Measurements from ENCODE around the gene PTP4A1. TPM values are rescaled to one million over a fixed set of nuclear protein-coding genes. Genes with fewer than 3 reads are reported as not detected.

Gene PTP4A1
- total RNA-seq, 4 donors from 2014 or later: 31.4 to 100 (median 67.9) TPM

DNA sequence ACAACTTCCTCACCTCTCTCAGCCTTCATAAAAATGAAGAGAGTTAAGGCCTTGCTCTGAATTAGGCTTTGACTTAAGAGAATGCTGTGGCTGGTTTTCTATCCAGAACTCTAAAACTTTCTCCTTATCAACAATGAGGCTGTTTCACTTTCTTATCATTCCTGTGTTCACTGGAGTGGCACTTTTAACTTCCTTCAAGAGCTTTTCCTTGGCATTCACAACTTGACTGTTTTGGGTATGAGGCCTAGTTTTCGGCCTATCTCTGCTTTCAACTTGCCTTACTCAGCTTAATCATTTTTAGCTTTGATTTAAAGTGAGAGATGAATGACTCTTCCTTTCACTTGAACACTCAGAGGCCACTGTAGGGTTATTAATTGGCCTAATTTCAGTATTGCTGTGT is 4.3 kb upstream of the PTP4A1 start:
- Histone ChIP-seq H3K27ac (no peak overlapping the region), H3K9me3 (no peaks in the 10 kb centered on the region), H3K4me3 (no peak overlapping the region), H3K27me3 (no peaks in the 10 kb centered on the region), H3K4me1 (peaks cover 6 to 38% (median 15%) of the 10 kb centered on the region in 4 donors), H3K36me3 (no peaks in the 10 kb centered on the region)
- no peak for TF ChIP-seq EP300 (IDR thresholded peaks at IDR 0.05; ENCODE audit: low read depth)
- no peak for TF ChIP-seq CTCF (IDR thresholded peaks at IDR 0.05)
- TF ChIP-seq POLR2AphosphoS5 (IDR thresholded peaks at IDR 0.05): no peak
- TF ChIP-seq POLR2A (IDR thresholded peaks at IDR 0.05): no peak
- intact Hi-C loops (cut with DNase I; ENCODE audit: low total_unique reads): no loop called here
- no peak for DNase-seq
- WGBS, 2 donors (ENCODE audit: low coverage in 1 of 2): 81 to 100% methylated on average over 1 of the region's 1 CpG
- in situ Hi-C loops (cut with MboI; ENCODE audit: low pct_ligation_motif_present in 1 of 4, low pct_unique_long_range_greater_than_20kb in 1 of 4, low sequenced_read_pairs in 3 of 4): no loop called here

- Histone ChIP-seq H3K4me1 (peaks cover 12 to 48% (median 24%) of the 10 kb centered on the region in 4 donors), H3K9me3 (no peaks in the 10 kb centered on the region), H3K4me3 (peak overlapping the region; percentile 27 to 93 (median 86)), H3K27ac (peak overlapping the region; percentile 99 to 100 (median 100)), H3K27me3 (no peaks in the 10 kb centered on the region), H3K36me3 (peaks cover 0 to 2% (median 0%) of the 10 kb centered on the region in 4 donors)
- in situ Hi-C loops (cut with MboI; ENCODE audit: low pct_ligation_motif_present in 1 of 4, low pct_unique_long_range_greater_than_20kb in 1 of 4, low sequenced_read_pairs in 3 of 4) (no loop called here), intact Hi-C loops (cut with DNase I; ENCODE audit: low total_unique reads) (loop anchor here (5.0 kb wide), 1 partner anchor 219 kb away; no protein-coding TSS in a partner anchor)
- 18 to 22% methylated on average over 19 to 20 of the region's 20 CpGs for WGBS, 2 donors (ENCODE audit: low coverage in 1 of 2)
- peak; percentile 70 for DNase-seq
- peak in 1 of 5 experiments; percentile 12 for TF ChIP-seq CTCF (IDR thresholded peaks at IDR 0.05)
- no peak for TF ChIP-seq POLR2A (IDR thresholded peaks at IDR 0.05)
Observed at GRCh38 chr6:63571361-63572043, 778 bp upstream of the PTP4A1 start.

DNA sequence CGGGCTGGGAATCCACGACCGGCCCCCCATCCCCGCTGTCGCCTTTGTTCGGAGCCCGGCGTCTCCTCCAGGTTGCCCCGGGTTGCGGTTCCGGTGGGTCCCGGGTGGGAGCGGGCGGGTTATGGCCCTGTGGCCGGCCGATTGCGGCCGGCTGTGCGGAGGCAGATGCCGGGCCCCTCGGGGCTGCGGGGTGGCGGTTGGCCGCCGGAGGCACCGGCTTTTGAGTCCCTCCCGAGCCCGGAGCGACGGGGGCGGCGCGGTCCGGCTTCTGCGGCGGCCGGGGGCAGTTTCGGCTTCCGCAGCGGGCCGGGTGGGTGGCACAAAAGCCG is 431 bp downstream of the PTP4A1 start:
- peak overlapping the region; percentile 86 to 98 (median 90) for H3K4me3 ChIP-seq
- TF ChIP-seq CTCF (IDR thresholded peaks at IDR 0.05) (no peak), POLR2A (IDR thresholded peaks at IDR 0.05) (no peak)
- no peak for DNase-seq
- intact Hi-C loops (cut with DNase I; ENCODE audit: low total_unique reads) (loop anchor here (5.0 kb wide), 1 partner anchor 220 kb away; no protein-coding TSS in a partner anchor), in situ Hi-C loops (cut with MboI; ENCODE audit: low pct_ligation_motif_present in 1 of 4, low pct_unique_long_range_greater_than_20kb in 1 of 4, low sequenced_read_pairs in 3 of 4) (no loop called here)
- peaks cover 12 to 55% (median 24%) of the 10 kb centered on the region in 4 donors for H3K4me1 ChIP-seq
- no peaks in the 10 kb centered on the region for H3K27me3 ChIP-seq
- 1% methylated on average over 26 of the region's 42 CpGs; no CpG with 5 or more reads in 1 of the 2 donors for WGBS, 2 donors (ENCODE audit: low coverage in 1 of 2)
- peak overlapping the region; percentile 99 to 100 (median 100) for H3K27ac ChIP-seq
- peaks cover 0 to 14% (median 4%) of the 10 kb centered on the region in 4 donors for H3K36me3 ChIP-seq
- no peaks in the 10 kb centered on the region for H3K9me3 ChIP-seq

DNA sequence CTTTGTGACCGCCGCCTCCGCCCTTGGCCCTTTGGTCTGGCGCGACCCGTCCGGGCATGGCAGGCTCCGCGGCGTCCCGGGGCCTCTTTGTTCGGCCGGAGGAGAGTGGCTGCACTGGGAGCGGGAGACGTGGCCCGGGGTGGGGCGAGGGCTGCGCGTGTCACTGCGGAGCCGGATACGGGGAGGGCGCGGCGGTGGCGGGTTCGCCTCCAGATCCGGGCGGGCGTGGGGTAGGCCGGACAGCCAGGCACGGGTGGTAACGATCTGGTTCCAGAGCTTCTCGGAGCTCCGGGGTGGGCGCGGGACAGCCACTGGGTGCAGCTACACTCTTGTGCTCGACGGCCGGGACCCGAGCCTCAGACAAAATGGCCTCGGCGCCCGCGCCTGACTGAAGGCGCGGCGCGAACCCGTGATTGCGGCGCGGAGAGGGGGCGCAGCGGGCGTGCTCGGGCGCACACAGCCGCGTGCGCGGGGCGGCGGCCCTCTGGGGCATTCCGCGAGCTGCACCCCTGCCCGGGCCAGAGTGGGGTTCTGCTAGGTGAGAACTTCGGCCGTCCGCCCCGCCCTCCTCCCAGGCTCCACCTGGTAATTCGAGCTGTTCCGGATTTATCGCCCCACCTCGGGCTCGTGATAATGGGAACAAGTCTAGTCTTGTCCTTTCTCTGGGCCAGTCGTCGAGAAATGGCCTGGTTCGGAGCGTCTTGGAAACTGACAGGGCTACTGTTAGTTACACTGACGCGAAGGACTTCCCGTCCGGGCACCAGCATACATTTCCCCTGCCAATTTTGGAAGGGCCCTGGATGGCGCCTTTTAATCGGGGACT is 1.0 kb downstream of the PTP4A1 start:
- H3K27me3 ChIP-seq: no peaks in the 10 kb centered on the region
- in situ Hi-C loops (cut with MboI; ENCODE audit: low pct_ligation_motif_present in 1 of 4, low pct_unique_long_range_greater_than_20kb in 1 of 4, low sequenced_read_pairs in 3 of 4): no loop called here
- WGBS, 2 donors (ENCODE audit: low coverage in 1 of 2): 0% methylated on average over 69 of the region's 86 CpGs; no CpG with 5 or more reads in 1 of the 2 donors
- intact Hi-C loops (cut with DNase I; ENCODE audit: low total_unique reads): loop anchor here (5.0 kb wide), 1 partner anchor 221 kb away; no protein-coding TSS in a partner anchor
- TF ChIP-seq EP300 (IDR thresholded peaks at IDR 0.05; ENCODE audit: low read depth) (no peak), POLR2A (IDR thresholded peaks at IDR 0.05) (peak; percentile 77), CTCF (IDR thresholded peaks at IDR 0.05) (no peak), POLR2AphosphoS5 (IDR thresholded peaks at IDR 0.05) (peak; percentile 59 to 82 (median 74))
- H3K9me3 ChIP-seq: no peaks in the 10 kb centered on the region
- H3K36me3 ChIP-seq: peaks cover 0 to 17% (median 5%) of the 10 kb centered on the region in 4 donors
- H3K27ac ChIP-seq: peak overlapping the region; percentile 99 to 100 (median 100)
- peak; percentile 93 for DNase-seq
- peaks cover 12 to 53% (median 24%) of the 10 kb centered on the region in 4 donors for H3K4me1 ChIP-seq
- peak overlapping the region; percentile 86 to 98 (median 90) for H3K4me3 ChIP-seq
